Endometrial microvascular endothelial cells (primary cell): ENCODE results near the gene FBXL7. TPM values are rescaled to one million over a fixed set of nuclear protein-coding genes. Genes with fewer than 3 reads are reported as not detected.

Experiments used
- in situ Hi-C: cut with HindIII; loops from 2 replicates; pipeline ENCODE4 v1.10.0; 2017; ENCODE audit warnings: low sequenced_read_pairs, low pct_unique_long_range_greater_than_20kb; ENCODE audit errors: inconsistent ontology term
- total RNA-seq: library from RNA; depleted of rRNA; stranded (reverse); fragments of >200 nt; gene quantifications from one replicate; pipeline ENCODE4 v1.2.3, GENCODE V29; 2015; ENCODE audit errors: inconsistent ontology term

FBXL7 gene
- total RNA-seq, 1 donor from 2014 or later: 16.0 TPM

DNA sequence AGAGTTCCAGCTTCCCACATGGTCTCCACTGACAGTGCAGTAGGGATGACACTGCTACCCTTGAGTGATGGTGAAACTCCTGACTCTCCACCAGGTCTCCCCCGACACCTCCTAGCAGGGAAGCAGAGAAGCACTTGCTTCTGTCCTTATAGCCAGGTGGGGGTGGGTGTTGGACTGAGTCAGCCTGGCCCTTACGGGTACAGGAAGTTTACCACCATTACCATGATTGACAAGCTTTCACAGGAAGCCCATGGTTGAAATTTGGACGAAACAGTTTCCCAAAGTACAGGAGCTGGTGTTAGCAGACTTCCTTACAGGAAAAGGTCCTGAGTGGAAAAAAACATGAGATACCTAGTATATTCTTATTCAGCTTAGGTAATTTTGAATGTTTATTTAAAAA, 3.1 kb upstream of the FBXL7 start:
- in situ Hi-C loops: loop anchor here (25.0 kb wide), 1 partner anchor 490 kb away; no protein-coding TSS in a partner anchor

DNA sequence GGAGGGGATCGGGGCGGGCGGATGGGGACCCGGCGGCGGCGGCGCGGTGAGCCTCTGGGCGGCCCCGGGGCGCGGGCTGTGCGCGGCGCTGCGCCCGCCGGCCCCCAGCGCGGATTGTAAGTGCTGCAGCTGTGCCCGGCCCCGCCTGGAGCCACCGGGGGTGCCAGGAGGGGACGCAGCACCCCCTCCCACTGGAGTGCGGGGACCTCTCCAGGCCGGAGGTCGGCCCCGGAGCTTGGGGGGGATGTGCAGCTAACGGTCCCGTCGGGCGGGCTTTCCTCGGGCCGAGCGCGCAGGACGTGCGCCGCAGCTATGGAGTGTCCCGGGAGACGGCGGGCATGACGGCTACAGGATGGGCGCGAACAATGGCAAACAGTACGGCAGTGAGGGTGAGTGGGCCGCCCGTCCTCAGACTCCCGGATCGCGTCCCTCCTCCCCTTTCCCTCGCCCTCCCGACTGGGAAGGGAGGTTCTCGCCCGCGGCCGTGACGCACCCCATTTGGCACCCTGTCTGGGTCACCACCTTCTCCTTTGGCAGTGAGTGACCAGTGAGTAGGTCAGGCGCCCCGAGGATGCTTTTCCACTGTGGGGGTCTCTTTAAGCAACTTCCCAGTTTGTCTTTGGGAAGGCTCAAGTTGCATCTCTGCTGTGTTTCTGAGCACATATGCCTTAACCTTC, 483 bp downstream of the FBXL7 start:
- in situ Hi-C loops: no loop called here

DNA sequence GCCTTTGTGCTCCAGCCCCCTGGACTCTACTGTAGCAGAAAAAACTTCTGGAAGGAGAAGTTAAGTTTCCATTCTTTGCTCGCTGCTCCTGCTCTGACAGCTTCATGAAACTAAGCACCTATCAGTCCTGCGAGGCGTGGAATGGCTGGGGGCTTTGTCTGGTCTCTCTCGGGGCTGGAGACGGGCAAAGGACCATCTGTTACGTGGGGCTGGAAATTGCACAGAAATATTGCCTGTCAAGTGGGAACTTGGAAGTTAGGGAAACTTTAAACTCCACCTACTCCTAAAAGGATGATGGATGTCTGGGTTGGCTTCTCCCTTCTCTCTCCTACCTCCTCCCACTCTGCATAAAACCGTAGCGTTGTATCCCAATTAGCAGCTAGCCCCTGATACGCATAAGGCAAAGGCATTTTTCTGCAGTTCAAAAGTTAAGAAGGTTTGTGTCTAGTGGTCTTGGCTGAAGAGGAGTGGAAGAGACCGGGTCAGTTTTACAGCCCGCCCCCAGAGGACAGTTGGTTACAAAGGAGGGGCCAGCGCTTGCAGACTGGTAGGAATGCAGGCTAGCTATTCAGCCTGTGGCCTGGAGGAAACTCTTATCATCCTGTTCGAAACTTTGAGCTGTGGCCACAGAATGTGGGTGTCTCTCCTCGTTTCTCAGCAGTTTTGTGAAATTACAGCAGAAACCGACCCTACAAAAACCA, 1.3 kb downstream of the FBXL7 start:
- in situ Hi-C loops: no loop called here

DNA sequence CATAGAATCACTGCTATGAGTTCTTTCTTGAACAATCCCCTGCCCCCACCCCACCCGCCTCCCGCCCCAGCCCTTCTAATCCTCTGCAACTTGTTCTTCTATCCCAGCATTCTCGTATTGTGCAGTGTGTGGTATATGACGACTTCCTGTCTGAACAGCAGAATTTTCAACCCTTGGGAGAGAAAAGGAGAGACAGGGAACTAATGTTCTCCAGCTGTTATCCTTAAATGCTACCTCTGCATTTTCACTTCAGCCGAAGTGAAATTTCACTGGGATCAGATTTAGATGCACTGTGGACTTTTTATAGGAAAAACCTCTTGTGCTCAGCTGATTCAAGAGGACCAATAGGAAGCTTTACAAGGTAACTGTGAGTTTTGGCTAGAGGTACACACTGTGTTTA, 2.2 kb downstream of the FBXL7 start:
- in situ Hi-C loops: no loop called here

DNA sequence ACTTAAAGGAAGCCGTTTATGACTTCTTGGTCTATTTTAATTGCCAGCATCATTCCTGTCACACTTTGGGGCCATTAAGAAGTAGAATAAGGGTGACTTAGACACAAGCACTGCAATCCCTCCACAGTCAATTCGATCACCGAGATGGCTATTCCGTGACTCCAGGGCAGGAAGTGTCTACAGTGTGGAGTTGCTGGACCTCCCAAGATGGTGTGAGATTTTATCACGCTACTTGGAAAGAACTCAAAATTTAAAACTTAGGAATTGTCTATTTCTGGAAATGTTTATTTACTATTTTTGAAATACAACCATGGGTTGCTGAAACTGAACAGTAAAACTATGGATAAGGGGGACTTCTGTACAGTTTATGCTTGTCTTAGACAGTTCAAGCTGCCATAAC, 6.2 kb downstream of the FBXL7 start:
- in situ Hi-C loops: no loop called here

DNA sequence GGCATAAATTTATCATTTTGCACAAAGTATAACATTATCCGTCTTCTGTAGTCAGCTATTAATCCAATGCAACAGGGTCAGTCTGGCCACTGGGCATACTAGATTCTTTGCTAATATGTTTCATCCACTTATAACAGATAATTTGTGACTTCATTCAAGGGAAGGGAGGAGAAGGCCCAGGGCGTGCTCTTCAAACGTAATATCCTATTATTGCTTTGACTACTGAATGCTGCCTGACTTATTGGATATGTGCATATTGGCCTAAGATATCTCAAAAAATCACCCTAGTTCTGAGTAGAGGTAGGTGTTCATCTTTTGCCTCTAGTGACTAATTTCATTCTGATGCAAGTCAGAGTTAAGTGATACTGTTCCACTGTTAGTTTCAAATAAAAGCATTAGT, 6.9 kb downstream of the FBXL7 start:
- in situ Hi-C loops: no loop called here

DNA sequence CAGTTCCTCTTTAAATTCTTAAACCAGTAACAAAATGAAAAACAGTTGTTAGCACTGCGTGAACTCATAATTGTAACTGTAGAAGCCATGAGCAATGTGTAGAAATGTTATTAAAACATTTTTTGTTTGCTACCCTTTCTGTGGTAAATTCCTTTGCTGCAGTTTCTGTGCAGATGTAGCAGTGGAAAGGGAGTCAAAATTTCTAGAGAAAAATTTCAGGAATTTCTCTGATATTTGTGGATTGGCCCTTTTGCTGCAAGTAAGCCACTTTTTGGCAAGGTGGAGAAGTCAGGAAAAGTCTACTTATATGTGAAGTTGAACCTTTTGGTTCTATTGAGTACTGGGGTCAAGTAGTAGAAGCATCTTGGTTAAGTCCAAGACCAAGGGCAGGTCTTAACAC, 10.1 kb downstream of the FBXL7 start:
- in situ Hi-C loops: no loop called here

DNA sequence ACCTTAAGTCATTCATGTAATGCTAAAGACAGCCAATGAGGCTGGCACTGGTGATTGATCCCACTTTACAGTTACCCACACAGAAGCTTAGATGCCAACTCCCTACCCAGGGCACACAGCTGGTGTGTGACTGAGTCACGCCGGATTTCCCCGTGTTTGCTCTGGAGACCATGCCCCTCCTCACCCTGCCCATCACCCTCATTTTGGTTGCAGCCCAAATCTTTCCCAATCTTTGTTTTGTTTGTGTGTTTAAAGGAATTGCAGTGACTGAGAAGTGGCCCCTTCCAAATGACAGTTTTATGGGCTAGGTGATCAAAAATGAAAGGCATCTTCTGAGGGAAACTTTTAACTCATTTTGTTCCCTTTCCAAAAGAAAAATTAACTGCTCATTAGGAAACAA, 10.9 kb downstream of the FBXL7 start:
- in situ Hi-C loops: no loop called here

DNA sequence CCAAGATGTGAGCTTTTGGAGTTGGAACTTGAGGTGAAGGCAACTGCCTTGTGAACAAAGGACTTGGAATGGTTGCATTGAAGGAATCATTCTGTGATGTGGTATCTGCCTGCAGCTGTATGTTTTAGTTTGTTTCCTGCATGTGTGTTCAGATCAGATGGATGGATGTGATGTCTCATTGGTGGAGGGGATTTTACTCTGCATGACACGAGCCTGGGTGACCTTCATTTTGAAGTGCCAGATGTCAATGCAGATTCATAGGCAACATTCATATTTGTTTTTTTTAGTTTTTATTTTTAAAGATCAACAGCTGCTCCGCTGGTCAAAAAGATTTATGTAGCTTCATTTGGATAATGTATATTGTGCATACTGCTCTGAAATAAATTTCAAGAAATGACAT, 13.5 kb downstream of the FBXL7 start:
- in situ Hi-C loops: no loop called here

DNA sequence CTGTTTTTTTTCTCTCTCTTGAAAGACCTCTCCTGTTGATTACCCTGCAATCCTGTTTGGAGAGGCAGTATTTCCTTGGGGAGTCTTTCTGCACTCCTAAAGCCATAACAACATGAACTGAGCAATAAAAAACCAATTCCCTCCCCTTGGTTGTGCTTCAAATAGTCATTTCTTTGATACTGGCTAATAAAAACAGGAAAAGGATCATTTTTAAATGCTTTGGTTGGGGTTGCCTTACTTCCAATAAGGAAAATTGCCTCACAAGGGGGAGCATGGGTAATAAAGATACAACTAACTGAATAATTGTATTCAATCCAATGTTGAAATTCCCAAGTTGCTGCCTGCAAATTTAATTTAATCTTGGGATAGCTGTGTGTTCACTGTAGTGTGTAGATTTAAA, 13.9 kb downstream of the FBXL7 start:
- in situ Hi-C loops: no loop called here

DNA sequence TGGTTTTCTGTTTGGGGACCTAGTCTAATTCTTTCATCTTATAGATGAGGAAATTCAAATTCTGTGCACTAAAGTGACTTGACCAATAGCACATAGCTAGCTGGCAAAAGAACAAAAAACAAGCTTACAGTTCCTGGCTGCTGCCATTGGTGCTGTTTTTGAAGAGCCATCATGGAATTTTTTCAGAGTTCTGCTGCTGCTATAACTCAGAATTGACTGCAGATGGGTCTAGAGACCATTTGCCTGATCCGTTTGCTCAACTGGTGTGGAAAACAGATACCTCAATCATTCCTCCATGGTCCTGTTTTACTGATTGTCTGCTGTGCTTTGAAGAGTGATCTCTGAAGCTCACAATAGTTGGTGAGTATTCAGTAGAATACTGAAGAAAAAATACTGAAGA, 15.2 kb downstream of the FBXL7 start:
- in situ Hi-C loops: no loop called here

DNA sequence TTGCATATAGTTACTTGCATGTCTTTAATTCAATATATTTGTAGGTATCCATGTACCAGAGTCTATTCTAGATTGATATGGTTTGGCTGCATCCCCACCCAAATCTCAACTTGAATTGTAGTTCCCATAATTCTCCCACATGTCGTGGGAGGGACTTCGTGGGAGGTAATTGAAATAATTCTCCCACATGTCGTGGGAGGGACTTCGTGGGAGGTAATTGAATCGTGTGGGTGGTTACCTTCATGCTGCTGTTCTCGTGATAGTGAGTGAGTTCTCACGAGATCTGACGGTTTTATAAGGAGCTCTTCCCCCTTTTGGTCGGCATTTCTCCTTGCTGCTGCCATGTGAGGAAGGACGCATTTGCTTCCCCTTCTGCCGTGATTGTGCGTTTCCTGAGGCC, 16.5 kb downstream of the FBXL7 start:
- in situ Hi-C loops: no loop called here

DNA sequence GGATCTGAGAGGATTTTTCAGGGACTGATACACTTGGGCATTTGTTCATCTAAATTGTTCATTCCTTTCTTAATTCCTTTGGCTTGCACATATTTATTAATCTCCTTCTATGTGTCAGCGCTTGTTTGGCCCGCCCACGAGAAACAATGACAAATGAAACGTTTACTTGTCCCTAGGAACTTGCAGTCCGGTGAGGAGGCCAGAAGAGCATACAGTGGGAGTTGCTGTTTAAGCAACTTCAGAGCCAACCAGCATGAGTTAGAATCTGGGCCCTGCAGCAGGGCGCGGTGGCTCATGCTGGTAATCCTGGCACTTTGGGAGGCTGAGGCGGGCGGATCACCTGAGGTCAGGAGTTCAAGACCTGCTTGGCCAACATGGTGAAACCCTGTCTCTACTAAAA, 18.8 kb downstream of the FBXL7 start:
- in situ Hi-C loops: no loop called here

DNA sequence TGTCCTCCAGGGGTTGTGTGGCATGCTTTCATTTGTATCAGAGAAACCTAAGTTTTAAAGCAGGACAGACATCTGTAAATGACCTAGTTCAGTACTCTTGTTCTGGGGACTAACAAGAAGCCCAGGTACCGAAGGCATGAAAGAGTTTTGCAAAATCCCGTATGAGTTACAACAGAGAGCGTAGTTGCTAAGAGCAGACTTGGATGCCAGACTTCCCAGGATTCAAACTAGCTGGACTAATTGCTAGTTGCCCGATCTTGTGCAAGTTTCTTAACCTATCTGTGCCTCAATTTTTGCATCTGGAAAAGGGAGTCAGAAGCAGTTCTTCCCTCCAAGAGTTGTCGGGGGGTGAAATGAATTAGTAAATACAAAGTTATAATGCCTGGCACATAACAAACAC, 20.9 kb downstream of the FBXL7 start:
- in situ Hi-C loops: no loop called here

DNA sequence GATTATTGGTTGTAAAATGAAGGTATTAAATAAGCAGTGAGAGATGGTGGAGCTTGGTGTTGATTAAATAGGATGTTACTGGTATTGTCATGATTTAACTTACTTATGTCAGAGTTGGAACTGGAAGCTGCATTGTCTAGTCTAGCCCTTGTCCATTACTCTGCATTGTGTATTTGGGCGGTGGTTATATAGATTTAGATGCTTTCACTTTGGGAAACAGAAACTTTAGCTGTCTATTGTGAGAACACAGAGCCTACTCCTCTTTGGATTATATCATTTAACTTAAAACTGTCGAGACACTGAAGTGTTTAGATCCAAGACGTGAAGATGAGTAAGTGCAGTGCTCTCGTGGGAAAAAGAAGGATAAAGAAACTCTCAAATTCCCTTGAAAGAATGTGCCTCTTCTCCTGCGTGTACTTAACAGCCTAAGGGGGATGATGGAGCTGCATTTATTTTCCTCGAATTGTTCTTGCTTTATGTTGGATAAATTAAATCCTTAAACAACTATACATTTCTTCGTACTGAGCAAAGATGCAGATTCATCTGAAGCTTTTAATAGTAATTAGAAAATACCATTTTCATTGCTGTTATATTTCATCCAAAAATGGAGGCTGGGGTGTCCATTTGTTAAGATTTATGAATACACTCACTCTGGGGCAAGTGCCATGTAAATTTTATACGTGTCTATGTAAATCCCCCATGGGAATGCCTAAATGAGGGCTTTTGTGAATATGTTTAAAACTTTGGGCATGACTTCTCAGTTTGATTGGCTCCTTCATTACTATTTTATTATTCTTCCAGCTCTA, 21.6 kb downstream of the FBXL7 start:
- in situ Hi-C loops: no loop called here

DNA sequence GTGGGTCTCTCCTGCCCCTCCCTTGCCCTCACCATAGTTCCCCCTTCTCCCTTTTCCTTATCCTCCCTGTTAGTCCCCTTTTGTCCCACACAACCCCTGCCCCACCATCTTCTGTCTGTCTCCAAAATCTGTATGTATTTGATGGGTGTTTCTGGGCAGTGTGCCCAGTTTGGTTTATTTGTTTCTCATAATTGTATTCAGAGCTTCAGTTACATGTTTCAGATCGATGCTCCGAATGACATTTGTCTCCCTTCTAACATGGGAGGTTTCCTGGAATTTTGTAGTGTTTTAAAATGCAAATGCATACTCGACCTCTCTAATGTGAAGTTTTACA, 22.2 kb downstream of the FBXL7 start:
- in situ Hi-C loops: no loop called here

DNA sequence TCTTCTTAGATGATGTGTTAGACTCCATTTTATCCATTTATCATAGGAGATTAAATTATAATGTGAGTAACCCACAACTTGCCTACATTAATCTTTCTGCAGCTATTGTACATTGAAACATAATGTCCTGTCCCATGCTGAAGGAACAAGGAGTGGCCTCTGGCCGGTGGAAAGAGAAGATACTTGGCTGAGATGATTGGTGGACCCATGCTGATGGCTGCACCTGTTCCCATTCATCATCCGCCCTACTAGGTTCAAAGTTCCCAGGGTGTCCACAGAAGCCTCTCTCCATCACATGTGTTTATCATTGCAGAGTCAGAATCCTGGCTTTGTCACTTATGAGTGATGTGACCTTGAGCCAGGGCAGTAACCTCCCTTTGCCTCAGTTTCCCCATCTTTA, 24.7 kb downstream of the FBXL7 start:
- in situ Hi-C loops: no loop called here

DNA sequence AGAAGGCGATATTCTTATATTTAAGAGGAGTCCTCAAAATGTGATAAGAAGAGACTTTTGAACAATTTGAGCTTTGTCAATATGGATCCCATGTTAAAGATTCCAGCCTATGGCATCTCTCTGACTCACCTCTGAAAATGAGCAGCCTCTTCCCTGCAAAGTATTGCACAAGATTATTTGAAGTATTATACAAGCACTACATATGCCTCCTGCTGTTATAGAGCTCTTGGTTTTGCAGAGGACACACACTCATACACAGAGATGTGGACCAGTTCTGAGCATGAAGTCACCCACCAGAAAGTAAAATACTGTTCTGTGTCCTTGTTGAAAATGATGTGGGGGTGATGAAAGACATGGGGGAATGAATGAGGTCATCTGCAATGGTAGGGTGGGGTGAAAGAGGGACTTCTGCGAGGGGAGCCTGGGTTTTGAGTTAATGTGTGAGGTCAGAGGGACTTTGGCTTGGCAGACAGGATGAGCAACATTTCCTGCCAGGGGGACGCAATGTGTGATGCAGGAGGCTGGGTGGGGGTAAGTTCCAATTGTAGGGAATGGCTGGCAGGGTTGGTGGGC, 25.8 kb downstream of the FBXL7 start:
- in situ Hi-C loops: no loop called here

DNA sequence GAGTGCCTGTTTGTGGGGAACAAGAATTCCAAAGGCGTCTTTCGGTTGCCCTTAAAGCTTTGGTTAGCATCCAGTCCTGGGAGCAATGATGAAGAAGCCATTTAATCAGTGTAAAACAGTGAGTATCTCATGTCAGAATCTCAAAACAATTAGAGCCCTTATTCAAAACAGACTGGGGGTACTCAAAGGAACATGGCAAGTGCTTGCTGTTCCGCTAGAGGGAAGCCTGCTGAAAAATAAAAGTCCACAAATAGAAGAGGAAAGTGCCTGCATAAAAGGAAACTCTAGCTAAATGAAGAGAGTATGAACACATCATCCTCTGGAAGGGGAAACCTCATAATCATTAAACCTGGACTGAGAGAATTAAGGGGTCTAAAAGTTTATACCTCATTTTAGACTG, 26.4 kb downstream of the FBXL7 start:
- in situ Hi-C loops: no loop called here

DNA sequence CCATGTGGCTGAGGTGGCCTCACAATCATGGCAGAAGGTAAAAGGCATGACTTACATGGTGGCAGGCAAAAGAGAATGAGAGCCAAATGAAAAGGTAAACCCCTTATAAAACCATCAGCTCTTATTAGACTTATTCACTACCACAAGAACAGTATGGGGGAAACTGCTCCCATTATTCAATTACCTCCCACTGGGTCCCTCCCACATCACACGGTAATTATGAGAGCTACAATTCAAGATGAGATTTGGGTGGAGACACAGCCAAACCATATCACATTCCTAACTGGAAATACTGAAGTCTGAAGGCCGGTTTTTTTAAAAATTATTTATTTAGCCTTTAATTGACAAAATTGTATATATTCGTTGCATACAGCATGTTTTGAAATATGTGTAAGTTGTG, 28.5 kb downstream of the FBXL7 start:
- in situ Hi-C loops: no loop called here
